ENCODE results near the gene PERCC1. TPM values are rescaled to one million over a fixed set of nuclear protein-coding genes. Genes with fewer than 3 reads are reported as not detected.

The PERCC1 gene
- total and polyA plus RNA-seq, 2 of the 4 experiments (the other 2 are of a cell fraction), result not detected

DNA sequence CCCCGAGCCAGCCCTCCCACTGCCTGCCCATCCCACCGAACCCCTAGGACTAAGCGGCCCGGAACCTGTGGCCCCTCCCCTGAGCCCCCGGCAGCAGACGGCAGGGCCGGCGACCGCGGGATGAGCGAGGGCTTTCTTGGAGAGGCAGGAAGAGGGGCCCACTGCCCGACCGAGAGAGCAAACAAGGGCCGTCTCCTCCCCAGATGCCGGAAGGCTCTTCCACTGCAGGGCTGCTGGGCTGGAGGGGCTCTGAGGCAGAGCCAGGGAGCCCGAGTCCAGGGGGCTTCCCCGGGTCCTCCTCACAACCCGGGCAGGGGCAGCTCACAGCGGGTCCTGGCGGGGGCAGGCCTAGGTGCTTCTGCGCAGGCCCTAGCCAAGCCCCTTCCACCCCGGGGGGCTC lies 2.9 kb downstream of the PERCC1 start:
- TF ChIP-seq FOS (IDR thresholded peaks at IDR 0.05; ENCODE audit: low read depth, low read length), result no peak
- TF ChIP-seq MXI1 (IDR thresholded peaks at IDR 0.05; ENCODE audit: borderline replicate concordance, low read depth, low read length), result no peak
- TF ChIP-seq SMC3 (IDR thresholded peaks at IDR 0.05; ENCODE audit: low read depth, low read length), result no peak
- no peak for TF ChIP-seq NFE2L2 (IDR thresholded peaks at IDR 0.05; ENCODE audit: low read depth, low read length)
- no peak for TF ChIP-seq MAFK (IDR thresholded peaks at IDR 0.05; ENCODE audit: low read depth, low read length)
- TF ChIP-seq, protein P1, sequence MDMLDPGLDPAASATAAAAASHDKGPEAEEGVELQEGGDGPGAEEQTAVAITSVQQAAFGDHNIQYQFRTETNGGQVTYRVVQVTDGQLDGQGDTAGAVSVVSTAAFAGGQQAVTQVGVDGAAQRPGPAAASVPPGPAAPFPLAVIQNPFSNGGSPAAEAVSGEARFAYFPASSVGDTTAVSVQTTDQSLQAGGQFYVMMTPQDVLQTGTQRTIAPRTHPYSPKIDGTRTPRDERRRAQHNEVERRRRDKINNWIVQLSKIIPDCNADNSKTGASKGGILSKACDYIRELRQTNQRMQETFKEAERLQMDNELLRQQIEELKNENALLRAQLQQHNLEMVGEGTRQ (IDR thresholded peaks at IDR 0.05; ENCODE audit: low read depth, low read length), result no peak
- TF ChIP-seq RAD21 (IDR thresholded peaks at IDR 0.05; ENCODE audit: low read length), result no peak
- TF ChIP-seq, protein P2, sequence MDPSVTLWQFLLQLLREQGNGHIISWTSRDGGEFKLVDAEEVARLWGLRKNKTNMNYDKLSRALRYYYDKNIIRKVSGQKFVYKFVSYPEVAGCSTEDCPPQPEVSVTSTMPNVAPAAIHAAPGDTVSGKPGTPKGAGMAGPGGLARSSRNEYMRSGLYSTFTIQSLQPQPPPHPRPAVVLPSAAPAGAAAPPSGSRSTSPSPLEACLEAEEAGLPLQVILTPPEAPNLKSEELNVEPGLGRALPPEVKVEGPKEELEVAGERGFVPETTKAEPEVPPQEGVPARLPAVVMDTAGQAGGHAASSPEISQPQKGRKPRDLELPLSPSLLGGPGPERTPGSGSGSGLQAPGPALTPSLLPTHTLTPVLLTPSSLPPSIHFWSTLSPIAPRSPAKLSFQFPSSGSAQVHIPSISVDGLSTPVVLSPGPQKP (IDR thresholded peaks at IDR 0.05; ENCODE audit: borderline replicate concordance, low read depth, low read length), result no peak
- no peak for TF ChIP-seq RFX5 (IDR thresholded peaks at IDR 0.05; ENCODE audit: low read depth, low read length)
- TF ChIP-seq BHLHE40 (IDR thresholded peaks at IDR 0.05; ENCODE audit: low read depth, low read length), result no peak
- TF ChIP-seq MAZ (IDR thresholded peaks at IDR 0.05; ENCODE audit: borderline replicate concordance, low read depth, low read length), result no peak
- TF ChIP-seq CHD1 (IDR thresholded peaks at IDR 0.05; ENCODE audit: low read depth, low read length), result no peak
- no peak overlapping the region for H2BK20ac ChIP-seq (ENCODE audit: low read depth, low read length)
- H3K56ac ChIP-seq (ENCODE audit: extremely low read depth, insufficient read depth, low read length), result no peak overlapping the region
- no peak overlapping the region for H2AK9ac ChIP-seq (replicated peaks; ENCODE audit: low read depth, low read length, poor library complexity)
- no peaks in the 10 kb centered on the region for H3K9me1 ChIP-seq (ENCODE audit: insufficient read depth, low read length)
- ATAC-seq (ENCODE audit: low read depth) (no peak), DNase-seq (no peak)
- no peak overlapping the region for H2AK5ac ChIP-seq (ENCODE audit: low read depth, low read length)
- no peaks in the 10 kb centered on the region for H3K36me3 ChIP-seq (ENCODE audit: control insufficient read depth, insufficient read depth, low read length)
- peaks cover 10% of the 10 kb centered on the region; the same call in 1 of the 2 replicates for H3K27me3 ChIP-seq (ENCODE audit: control insufficient read depth, insufficient read depth, low read length)
- intact Hi-C loops (cut with micrococcal nuclease), result no loop called here
- POLR2A ChIA-PET (ENCODE audit: unreplicated experiment), result no interaction called here
- H3K9ac ChIP-seq (ENCODE audit: low read depth, low read length), result no peak overlapping the region
- in situ Hi-C loops (cut with MboI; ENCODE audit: low sequenced_read_pairs), result no loop called here
- WGBS, 2 experiments (ENCODE audit: extremely low coverage in 2 of 2, insufficient read length in 1 of 2), result 19% methylated on average over 8 of the region's 22 CpGs; no CpG with 5 or more reads in 1 of the 2 experiments
- H4K5ac ChIP-seq (ENCODE audit: low read depth, low read length), result no peak overlapping the region
- no peak overlapping the region for H4K8ac ChIP-seq (ENCODE audit: low read depth in 2 of 2, low read length in 2 of 2)
- no peak overlapping the region for H3K4ac ChIP-seq (ENCODE audit: low read depth, low read length)
- H3K79me1 ChIP-seq (ENCODE audit: low read depth in 1 of 2, low read length in 2 of 2), result no peaks in the 10 kb centered on the region
- H2BK5ac ChIP-seq (ENCODE audit: low read depth, low read length, poor library complexity, severe bottlenecking), result no peak overlapping the region
- no TSS peak for BruUV-seq (replicated peaks)
- H3K9me3 ChIP-seq (ENCODE audit: control insufficient read depth, insufficient read depth, low read length), result no peaks in the 10 kb centered on the region
- no peak overlapping the region for H2BK15ac ChIP-seq (ENCODE audit: low read depth, low read length)
- no peak overlapping the region for H3K23ac ChIP-seq (ENCODE audit: low read depth, low read length)
- CTCF ChIA-PET, result no interaction called here
- no peak overlapping the region for H3K18ac ChIP-seq (ENCODE audit: low read depth, low read length)
- no peak overlapping the region for H3K4me3 ChIP-seq (ENCODE audit: insufficient read depth, low read depth, low read length)
- no peaks in the 10 kb centered on the region for H4K20me1 ChIP-seq (ENCODE audit: insufficient read depth, low read length)
- no peak overlapping the region for H3K14ac ChIP-seq (replicated peaks; ENCODE audit: low read depth, low read length)
- no peak overlapping the region for H2BK120ac ChIP-seq (ENCODE audit: low read depth, low read length)
- dilution Hi-C loops (cut with HindIII; ENCODE audit: low sequenced_read_pairs, unreplicated experiment), result no loop called here
- H3K4me2 ChIP-seq (ENCODE audit: low read depth, low read length), result no peak overlapping the region
- no peak overlapping the region for H4K91ac ChIP-seq (ENCODE audit: insufficient read depth, low read depth, low read length)
- H3K4me1 ChIP-seq (ENCODE audit: control insufficient read depth, insufficient read depth, low read length), result no peaks in the 10 kb centered on the region
- no peak overlapping the region for H2AFZ ChIP-seq (replicated peaks; ENCODE audit: low read length, poor library complexity)
- no peak overlapping the region for H3K27ac ChIP-seq (ENCODE audit: insufficient read depth, low read length)

Data from IMR-90 (cell line).